Fibroblast of villous mesenchyme (primary cell): ENCODE measurements around the gene DNAJC5. TPM values are rescaled to one million over a fixed set of nuclear protein-coding genes. Genes with fewer than 3 reads are reported as not detected.

Experiments
- DNase-seq: peaks from one replicate; pipeline ENCODE4 v3.0.0-alpha.2; 2010; ENCODE audit warnings: low read depth
- H3K4me3 ChIP-seq: 2 replicates; pipeline ENCODE4 v1.5.1; 2011; ENCODE audit warnings: low read depth, mild to moderate bottlenecking, low read length
- total RNA-seq: library from RNA; depleted of rRNA; stranded (reverse); fragments of >200 nt; gene quantifications from 2 replicates; pipeline ENCODE4 v1.2.3, GENCODE V29; 2012
- TF ChIP-seq, protein P1 (sequence below): IDR thresholded peaks from 2 replicates; pipeline ENCODE4 v1.5.1; 2012; ENCODE audit warnings: low read depth, mild to moderate bottlenecking, low read length; ENCODE audit not compliant: insufficient read depth

Gene DNAJC5
- total RNA-seq, 1 donor, result 61.7 TPM

DNA sequence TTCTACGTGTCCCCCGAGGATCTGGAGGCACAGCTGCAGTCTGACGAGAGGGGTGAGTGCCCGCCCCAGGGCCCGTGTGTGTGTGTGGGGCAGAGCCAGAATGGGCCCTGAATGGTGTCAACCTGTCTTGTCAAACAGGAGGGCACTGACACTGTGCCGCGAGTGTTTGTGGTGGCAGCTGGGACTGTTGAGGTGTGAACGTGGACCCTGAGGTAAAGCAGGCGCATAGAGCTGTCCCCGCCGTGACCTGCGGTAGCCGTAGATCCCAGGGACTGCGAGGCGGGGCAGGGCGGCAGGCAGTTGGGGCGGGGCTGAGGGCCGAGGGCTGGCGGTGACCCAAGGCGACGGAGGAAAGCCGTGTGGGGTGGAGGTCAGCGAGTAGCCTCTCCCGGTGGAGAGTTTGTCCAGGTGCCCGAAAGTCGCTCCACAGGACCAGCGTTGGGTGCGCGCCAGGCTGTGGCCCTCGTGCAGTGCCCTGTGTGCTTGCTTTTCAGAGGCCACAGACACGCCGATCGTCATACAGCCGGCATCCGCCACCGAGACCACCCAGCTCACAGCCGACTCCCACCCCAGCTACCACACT lies 36.1 kb downstream of the DNAJC5 start:
- TF ChIP-seq, protein P1, sequence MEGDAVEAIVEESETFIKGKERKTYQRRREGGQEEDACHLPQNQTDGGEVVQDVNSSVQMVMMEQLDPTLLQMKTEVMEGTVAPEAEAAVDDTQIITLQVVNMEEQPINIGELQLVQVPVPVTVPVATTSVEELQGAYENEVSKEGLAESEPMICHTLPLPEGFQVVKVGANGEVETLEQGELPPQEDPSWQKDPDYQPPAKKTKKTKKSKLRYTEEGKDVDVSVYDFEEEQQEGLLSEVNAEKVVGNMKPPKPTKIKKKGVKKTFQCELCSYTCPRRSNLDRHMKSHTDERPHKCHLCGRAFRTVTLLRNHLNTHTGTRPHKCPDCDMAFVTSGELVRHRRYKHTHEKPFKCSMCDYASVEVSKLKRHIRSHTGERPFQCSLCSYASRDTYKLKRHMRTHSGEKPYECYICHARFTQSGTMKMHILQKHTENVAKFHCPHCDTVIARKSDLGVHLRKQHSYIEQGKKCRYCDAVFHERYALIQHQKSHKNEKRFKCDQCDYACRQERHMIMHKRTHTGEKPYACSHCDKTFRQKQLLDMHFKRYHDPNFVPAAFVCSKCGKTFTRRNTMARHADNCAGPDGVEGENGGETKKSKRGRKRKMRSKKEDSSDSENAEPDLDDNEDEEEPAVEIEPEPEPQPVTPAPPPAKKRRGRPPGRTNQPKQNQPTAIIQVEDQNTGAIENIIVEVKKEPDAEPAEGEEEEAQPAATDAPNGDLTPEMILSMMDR, result no peak
- no peak overlapping the region for H3K4me3 ChIP-seq
- DNase-seq, result no peak

DNA sequence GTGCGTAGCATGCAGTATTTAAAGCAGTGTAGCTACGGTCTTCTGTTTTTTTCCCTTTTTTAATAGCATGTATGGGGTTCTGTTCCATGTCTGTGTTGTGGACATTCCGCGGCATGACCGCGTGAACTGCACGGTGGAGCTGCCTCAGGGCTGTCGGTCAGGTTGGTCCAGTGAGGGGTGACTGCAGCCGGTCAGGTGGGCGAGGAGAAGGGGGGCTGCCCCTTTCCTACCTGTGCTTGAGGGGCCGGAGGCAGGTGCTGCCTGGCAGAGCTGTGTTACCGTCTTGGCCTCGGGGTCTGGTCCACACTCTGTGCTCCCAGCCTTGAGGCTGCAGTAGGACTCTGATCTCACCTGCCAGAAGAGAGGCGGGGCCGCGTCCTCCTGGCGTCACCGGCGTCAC lies 36.8 kb downstream of the DNAJC5 start:
- no peak for DNase-seq

DNA sequence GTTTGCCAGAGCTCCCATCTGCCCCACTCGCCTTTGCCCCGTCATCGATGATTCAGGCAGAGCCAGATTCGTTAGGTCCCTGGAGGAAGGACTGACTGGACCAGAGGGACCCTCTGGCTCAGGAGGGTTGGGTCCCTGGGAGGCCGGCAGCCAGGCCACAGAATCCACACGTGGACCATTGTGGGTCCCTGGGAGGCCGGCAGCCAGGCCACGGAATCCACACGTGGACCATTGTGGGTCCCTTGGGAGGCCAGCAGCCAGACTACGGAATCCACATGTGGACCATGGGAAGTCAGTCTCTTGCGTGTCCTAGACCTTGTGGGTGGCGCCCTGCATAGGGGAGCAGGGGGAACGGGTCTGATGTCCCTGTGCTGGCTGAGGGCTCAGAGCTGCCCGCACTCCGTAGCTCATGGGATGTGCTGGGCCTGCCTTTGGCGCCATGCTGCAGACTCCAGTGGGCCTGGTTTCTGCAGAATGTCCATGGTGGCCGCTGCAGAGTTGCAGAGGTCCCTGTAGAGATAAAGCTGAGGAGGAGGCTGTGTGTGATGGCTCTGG lies 37.8 kb downstream of the DNAJC5 start:
- H3K4me3 ChIP-seq, result no peak overlapping the region
- DNase-seq, result no peak
- TF ChIP-seq, protein P1, result no peak

More for the DNA sequence above, 36.8 kb downstream of the DNAJC5 start:
- TF ChIP-seq, protein P1, result no peak
- no peak overlapping the region for H3K4me3 ChIP-seq

DNA sequence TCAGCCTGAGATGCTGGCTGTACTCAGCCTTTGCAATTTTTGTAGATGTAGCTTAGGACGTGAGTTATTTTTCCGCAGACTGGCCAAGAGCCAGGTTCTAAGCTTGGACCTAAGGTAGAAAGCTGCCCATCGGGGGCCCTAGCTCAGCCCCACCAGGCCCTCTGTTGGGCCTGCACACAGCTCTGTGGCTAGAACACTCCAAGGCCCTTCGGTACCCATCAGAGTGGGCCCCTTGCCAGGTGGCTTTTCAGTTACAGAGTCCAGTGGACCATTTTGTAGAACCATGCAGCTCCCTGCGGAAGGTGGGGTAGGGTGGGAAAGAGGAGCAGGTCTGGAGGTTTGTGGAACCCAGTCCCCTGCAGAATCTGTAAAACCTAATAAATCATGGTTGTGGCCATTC lies 38.7 kb downstream of the DNAJC5 start:
- no peak for DNase-seq
- TF ChIP-seq, protein P1, result no peak
- H3K4me3 ChIP-seq, result no peak overlapping the region

DNA sequence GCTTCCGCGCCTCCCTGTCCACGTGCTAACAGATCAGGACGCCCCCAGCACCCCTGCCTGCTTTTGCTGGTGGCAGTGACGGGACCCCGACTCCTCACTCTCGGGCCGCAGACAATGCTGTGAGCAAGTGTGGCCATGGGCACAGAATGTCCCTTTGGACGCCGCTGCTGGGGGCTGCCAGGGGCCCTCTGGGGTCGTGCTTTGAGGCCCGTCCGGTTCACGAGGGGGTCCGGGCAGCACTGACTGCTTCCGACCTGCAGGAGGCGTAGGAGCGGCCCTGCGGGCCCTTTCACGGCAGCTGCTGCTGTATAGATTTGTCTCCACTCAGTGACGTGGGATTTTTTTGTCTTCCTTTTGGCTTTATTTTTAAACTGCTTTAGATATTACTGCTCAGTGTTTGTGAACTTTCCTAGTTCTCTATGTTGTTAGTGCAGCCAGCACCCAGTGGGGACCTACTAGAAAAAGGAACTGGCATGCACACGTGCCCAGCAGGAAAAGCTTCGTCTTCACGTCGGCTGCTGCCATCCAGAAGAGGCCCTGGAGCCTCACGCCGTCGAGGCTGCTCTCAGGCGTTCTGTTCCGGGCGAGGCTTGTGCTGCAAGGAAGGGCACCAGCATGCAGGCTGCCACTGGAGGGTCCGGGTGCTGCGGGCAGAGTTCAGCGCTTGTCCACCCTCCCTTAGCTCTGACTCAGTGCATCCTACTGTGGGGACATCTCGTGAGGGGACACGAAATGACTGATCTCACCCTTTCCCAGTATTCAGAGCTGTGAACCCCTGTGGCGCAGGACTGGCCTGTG lies 39.5 kb downstream of the DNAJC5 start:
- no peak for DNase-seq
- H3K4me3 ChIP-seq, result no peak overlapping the region
- TF ChIP-seq, protein P1, result peak; percentile 33

DNA sequence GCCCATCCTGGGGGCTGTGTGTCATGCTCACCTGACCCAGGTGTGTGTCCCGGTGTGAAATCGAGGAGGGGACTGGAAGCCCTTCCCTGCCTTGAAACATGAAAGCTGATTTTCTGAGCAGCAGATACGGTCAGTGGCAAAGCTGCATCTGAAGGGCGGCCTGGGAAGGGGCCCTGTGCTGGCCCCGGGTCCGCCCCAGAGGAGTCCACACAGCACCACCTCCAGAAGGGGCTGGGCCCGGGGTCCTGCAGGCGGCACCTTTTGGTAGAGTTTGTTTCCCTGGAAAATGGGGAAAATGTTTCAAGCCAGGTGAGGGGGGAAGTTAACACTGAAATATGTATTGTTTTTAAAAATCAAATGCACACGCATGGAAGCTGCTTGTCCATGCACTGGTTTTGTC lies 40.5 kb downstream of the DNAJC5 start:
- DNase-seq, result no peak
- no peak overlapping the region for H3K4me3 ChIP-seq
- TF ChIP-seq, protein P1, result no peak

DNA sequence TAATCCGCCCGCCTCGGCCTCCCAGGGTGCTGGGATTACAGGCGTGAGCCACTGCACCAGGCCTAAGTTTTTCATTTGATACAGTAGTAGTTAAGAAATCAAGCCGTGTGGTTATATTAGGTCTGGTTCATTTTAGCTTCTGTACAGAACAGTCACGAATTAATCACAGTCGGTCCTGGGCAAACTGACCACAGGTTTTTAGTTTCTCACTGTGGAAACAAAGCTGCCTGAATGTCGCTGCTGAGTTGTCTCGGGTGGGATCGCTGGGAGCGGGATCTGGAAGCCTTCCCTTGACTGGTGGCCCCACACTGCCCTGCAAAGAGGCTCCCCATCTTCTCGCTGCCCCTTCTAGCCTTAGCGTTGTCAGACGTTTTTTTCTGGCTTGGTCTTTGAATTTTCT lies 42.7 kb downstream of the DNAJC5 start:
- DNase-seq, result no peak
- TF ChIP-seq, protein P1, result no peak
- no peak overlapping the region for H3K4me3 ChIP-seq
